Mesendoderm (in vitro differentiated cells): Measurements from ENCODE around the gene ELMOD2.
A peak's percentile ranks its signal among the peaks of the same experiment; 100 is the strongest.
"Not testable (repeated sequence)": the region's sequence is repeated elsewhere in the genome, so short reads cannot be mapped to it uniquely, and the experiment has no call there.

Source experiments
- DNase-seq: peaks from one replicate; pipeline ENCODE4 v3.0.0; 2013
- H2AK5ac ChIP-seq: 2 replicates; pipeline ENCODE4 v1.6.1; 2013; ENCODE audit warnings: low read length, inconsistent platforms
- H2BK120ac ChIP-seq: 2 replicates; pipeline ENCODE4 v1.6.1; 2013; ENCODE audit warnings: low read depth, mild to moderate bottlenecking, low read length, moderate library complexity, mixed read lengths
- H2BK15ac ChIP-seq: replicated peaks from 2 replicates; pipeline ENCODE4 v1.6.1; 2013; ENCODE audit warnings: low read depth, mild to moderate bottlenecking, moderate library complexity
- H2BK5ac ChIP-seq: 2 replicates; pipeline ENCODE4 v1.6.1; 2013; ENCODE audit warnings: low read length, inconsistent platforms
- H3K18ac ChIP-seq: 2 replicates; pipeline ENCODE4 v1.6.1; 2013; ENCODE audit warnings: mild to moderate bottlenecking, low read length, mixed read lengths
- H3K23ac ChIP-seq: one replicate; pipeline ENCODE4 v1.6.1; 2013; ENCODE audit warnings: low read length
- H3K27ac ChIP-seq: 2 replicates; pipeline ENCODE4 v1.5.1; 2013; ENCODE audit warnings: low read depth, mild to moderate bottlenecking, inconsistent platforms, low read length, moderate library complexity
- H3K27me3 ChIP-seq: 2 replicates; pipeline ENCODE4 v1.6.1; 2013; ENCODE audit warnings: low read length, control low read depth, mild to moderate bottlenecking, inconsistent platforms; ENCODE audit not compliant: insufficient read depth, poor library complexity
- H3K36me3 ChIP-seq: 2 replicates; pipeline ENCODE4 v1.6.1; 2013; ENCODE audit warnings: low read length, inconsistent platforms; ENCODE audit not compliant: control insufficient read depth, insufficient read depth
- H3K4ac ChIP-seq: one replicate; pipeline ENCODE4 v1.6.1; 2013; ENCODE audit warnings: low read depth, mild to moderate bottlenecking, low read length, moderate library complexity
- H3K4me1 ChIP-seq: 2 replicates; pipeline ENCODE4 v1.6.1; 2013; ENCODE audit warnings: low read depth, low read length, inconsistent platforms; ENCODE audit not compliant: control insufficient read depth
- H3K4me2 ChIP-seq: 2 replicates; pipeline ENCODE4 v1.6.1; 2013; ENCODE audit warnings: low read length
- H3K4me3 ChIP-seq: 2 replicates; pipeline ENCODE4 v1.5.1; 2013; ENCODE audit warnings: mild to moderate bottlenecking, low read length
- H3K56ac ChIP-seq: one replicate; pipeline ENCODE4 v1.6.1; 2013; ENCODE audit warnings: low read length
- H3K79me1 ChIP-seq: 2 replicates; pipeline ENCODE4 v1.6.1; 2013; ENCODE audit warnings: low read length, inconsistent platforms
- H3K79me2 ChIP-seq: 2 replicates; pipeline ENCODE4 v1.6.1; 2013; ENCODE audit warnings: mild to moderate bottlenecking, low read length; ENCODE audit not compliant: control insufficient read depth, insufficient read depth
- H3K9ac ChIP-seq: 2 replicates; pipeline ENCODE4 v1.6.1; 2013; ENCODE audit warnings: low read length, inconsistent platforms
- H4K5ac ChIP-seq: one replicate; pipeline ENCODE4 v1.6.1; 2013; ENCODE audit warnings: low read length
- H4K8ac ChIP-seq: one replicate; pipeline ENCODE4 v1.6.1; 2013; ENCODE audit warnings: low read depth, mild to moderate bottlenecking, control low read depth, low read length, moderate library complexity
- WGBS: extraction: QIAGEN DNeasy Blood & Tissue Kit; methylation state at CpG from one replicate; pipeline ENCODE4 v1.1.7; 2013; ENCODE audit warnings: low lambda C conversion rate, missing lambda C conversion rate; ENCODE audit not compliant: insufficient coverage; ENCODE audit errors: extremely low coverage; 5-methylcytosine and 5-hydroxymethylcytosine counted together

ELMOD2 gene

GRCh38 chr4:140499391-140499790 is 24.6 kb upstream of the ELMOD2 start:
- Histone ChIP-seq H3K79me1 (no peaks in the 10 kb centered on the region), H3K23ac (no peak overlapping the region), H3K4me1 (no peaks in the 10 kb centered on the region), H3K18ac (no peak overlapping the region), H3K4me3 (no peak overlapping the region), H2BK120ac (no peak overlapping the region), H3K9ac (no peak overlapping the region), H3K56ac (no peak overlapping the region), H2BK5ac (no peak overlapping the region), H3K27ac (no peak overlapping the region), H3K27me3 (peaks cover 18% of the 10 kb centered on the region), H4K8ac (no peak overlapping the region), H3K4me2 (no peak overlapping the region), H2AK5ac (no peak overlapping the region), H2BK15ac (no peak overlapping the region), H3K36me3 (no peaks in the 10 kb centered on the region), H4K5ac (no peak overlapping the region), H3K4ac (no peak overlapping the region), H3K79me2 (no peaks in the 10 kb centered on the region)
- no CpG with 5 or more reads among the region's 4 CpGs for WGBS
- no peak for DNase-seq

- Histone ChIP-seq H3K4me2 (no peak overlapping the region), H3K79me1 (no peaks in the 10 kb centered on the region), H2BK15ac (no peak overlapping the region), H3K56ac (no peak overlapping the region), H2AK5ac (no peak overlapping the region), H3K4ac (no peak overlapping the region), H3K4me3 (no peak overlapping the region), H3K36me3 (no peaks in the 10 kb centered on the region), H3K79me2 (no peaks in the 10 kb centered on the region), H4K5ac (no peak overlapping the region), H3K9ac (no peak overlapping the region), H4K8ac (no peak overlapping the region), H3K23ac (no peak overlapping the region), H2BK5ac (no peak overlapping the region), H3K27ac (no peak overlapping the region), H2BK120ac (no peak overlapping the region), H3K4me1 (no peaks in the 10 kb centered on the region), H3K18ac (no peak overlapping the region), H3K27me3 (peaks cover 7% of the 10 kb centered on the region)
- DNase-seq, result no peak
Observed at GRCh38 chr4:140504261-140504660, 19.7 kb upstream of the ELMOD2 start.

DNA sequence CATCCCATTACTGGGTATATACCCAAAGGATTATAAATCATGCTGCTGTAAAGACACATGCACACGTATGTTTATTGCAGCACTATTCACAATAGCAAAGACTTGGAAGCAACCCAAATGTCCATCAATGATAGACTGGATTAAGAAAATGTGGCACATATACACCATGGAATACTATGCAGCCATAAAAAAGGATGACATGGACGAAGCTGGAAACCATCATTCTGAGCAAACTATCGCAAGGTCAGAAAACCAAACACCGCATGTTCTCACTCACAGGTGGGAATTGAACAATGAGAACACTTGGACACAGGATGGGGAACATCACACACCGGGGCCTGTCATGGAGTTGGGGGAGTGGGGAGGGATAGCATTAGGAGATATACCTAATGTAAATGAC is 10.2 kb upstream of the ELMOD2 start:
- not testable (repeated sequence) for H4K5ac ChIP-seq, H3K56ac ChIP-seq, H2BK15ac ChIP-seq, H3K27ac ChIP-seq, H2AK5ac ChIP-seq, H3K4me1 ChIP-seq, H3K9ac ChIP-seq, DNase-seq, H3K23ac ChIP-seq, H3K79me2 ChIP-seq, H3K27me3 ChIP-seq, H4K8ac ChIP-seq, H3K18ac ChIP-seq, H3K4me3 ChIP-seq, H3K36me3 ChIP-seq, H2BK5ac ChIP-seq, H3K79me1 ChIP-seq, H3K4me2 ChIP-seq, H2BK120ac ChIP-seq, H3K4ac ChIP-seq
- WGBS, result no CpG with 5 or more reads among the region's 5 CpGs

- no peak overlapping the region for H3K4me3 ChIP-seq
- no peak overlapping the region for H3K18ac ChIP-seq
- peak overlapping the region; percentile 91 for H3K27ac ChIP-seq
Observed at GRCh38 chr4:140515423-140515822, 8.5 kb upstream of the ELMOD2 start.

GRCh38 chr4:140523370-140523856 is 555 bp upstream of the ELMOD2 start:
- H2BK120ac ChIP-seq, result no peak overlapping the region
- H3K79me1 ChIP-seq, result no peaks in the 10 kb centered on the region
- H2BK15ac ChIP-seq, result no peak overlapping the region
- no peak overlapping the region for H3K4me3 ChIP-seq
- DNase-seq, result no peak
- H3K36me3 ChIP-seq, result no peaks in the 10 kb centered on the region
- H3K23ac ChIP-seq, result no peak overlapping the region
- H3K27ac ChIP-seq, result no peak overlapping the region
- no CpG with 5 or more reads among the region's 8 CpGs for WGBS
- H3K79me2 ChIP-seq, result no peaks in the 10 kb centered on the region
- no peak overlapping the region for H4K8ac ChIP-seq
- H3K4ac ChIP-seq, result no peak overlapping the region
- no peak overlapping the region for H3K9ac ChIP-seq
- no peaks in the 10 kb centered on the region for H3K27me3 ChIP-seq
- no peak overlapping the region for H3K18ac ChIP-seq
- H3K4me2 ChIP-seq, result no peak overlapping the region
- no peak overlapping the region for H3K56ac ChIP-seq
- H3K4me1 ChIP-seq, result no peaks in the 10 kb centered on the region
- H4K5ac ChIP-seq, result no peak overlapping the region
- H2BK5ac ChIP-seq, result no peak overlapping the region
- H2AK5ac ChIP-seq, result no peak overlapping the region

More at GRCh38 chr4:140515423-140515822, 8.5 kb upstream of the ELMOD2 start:
- Histone ChIP-seq H4K5ac (no peak overlapping the region), H3K79me1 (no peaks in the 10 kb centered on the region), H3K27me3 (no peaks in the 10 kb centered on the region), H4K8ac (no peak overlapping the region), H3K9ac (peak overlapping the region; percentile 51), H3K23ac (no peak overlapping the region), H2BK120ac (no peak overlapping the region), H3K4me2 (peak overlapping the region; percentile 15), H3K4me1 (peaks cover 5% of the 10 kb centered on the region), H3K36me3 (no peaks in the 10 kb centered on the region), H3K4ac (no peak overlapping the region), H3K56ac (peak overlapping the region; percentile 84), H2BK15ac (no peak overlapping the region), H3K79me2 (no peaks in the 10 kb centered on the region), H2AK5ac (no peak overlapping the region), H2BK5ac (peak overlapping the region; percentile 99)
- WGBS, result no CpG with 5 or more reads among the region's 1 CpG
- DNase-seq, result peak; percentile 80

- Histone ChIP-seq H3K56ac (no peak overlapping the region), H2AK5ac (no peak overlapping the region), H2BK120ac (no peak overlapping the region), H3K27ac (no peak overlapping the region), H3K4me1 (no peaks in the 10 kb centered on the region), H3K23ac (no peak overlapping the region), H3K79me1 (no peaks in the 10 kb centered on the region), H4K5ac (no peak overlapping the region), H3K9ac (no peak overlapping the region), H3K4ac (no peak overlapping the region), H2BK5ac (no peak overlapping the region), H3K4me3 (no peak overlapping the region), H2BK15ac (no peak overlapping the region), H3K36me3 (no peaks in the 10 kb centered on the region), H3K18ac (no peak overlapping the region), H3K27me3 (no peaks in the 10 kb centered on the region), H3K79me2 (no peaks in the 10 kb centered on the region), H4K8ac (no peak overlapping the region), H3K4me2 (no peak overlapping the region)
- no peak for DNase-seq
- WGBS, result no CpG with 5 or more reads among the region's 1 CpG
Observed at GRCh38 chr4:140529434-140529833, 5.5 kb downstream of the ELMOD2 start.
